Endothelial cell of umbilical vein (primary cell): ENCODE results near the gene WDR36. TPM values are rescaled to one million over a fixed set of nuclear protein-coding genes. Genes with fewer than 3 reads are reported as not detected.

Experiments used
- BruUV-seq: library from RNA; stranded (reverse); fragments of 400-500 nt; replicated peaks from 2 replicates; lab custom pipeline; 2021; lab: Mats Ljungman, UMichigan
- CTCF ChIA-PET: fragments of 300-600, 350-600 bp; sonication (Branson Sonifier 250); formaldehyde crosslinking; loops from one replicate; lab custom pipeline; 2021; ENCODE audit warnings: antibody characterized with exemption, inconsistent platforms; lab: Charles Lee
- POLR2A ChIA-PET: fragments of 300-600, 350-600 bp; sonication (Branson Sonifier 250); formaldehyde crosslinking; loops from one replicate; lab custom pipeline; 2021; ENCODE audit warnings: antibody characterized with exemption, inconsistent platforms; lab: Charles Lee
- DNase-seq: peaks from one replicate; pipeline ENCODE4 v3.0.0-alpha.2; 2011; ENCODE audit warnings: low read depth, low spot score
- FAIRE-seq: peaks from 2 replicates; lab custom pipeline; 2011; peaks lifted over from hg19 to GRCh38; lab: Jason Lieb, UNC
- H2AFZ ChIP-seq: 2 replicates; pipeline ENCODE4 v1.6.0; 2012; ENCODE audit warnings: low read depth, low read length, control low read depth, inconsistent platforms
- H3K27ac ChIP-seq: 2 replicates; pipeline ENCODE4 v1.5.1; 2011; ENCODE audit warnings: low read depth, mild to moderate bottlenecking, control low read depth, low read length, moderate library complexity; ENCODE audit not compliant: insufficient read depth
- H3K27me3 ChIP-seq, 2 experiments: 2 replicates each; pipeline versions ENCODE4 v1.6.0 to v1.6.1; 2011; ENCODE audit warnings: low read length in 2 of 2, mixed read lengths in 1 of 2; ENCODE audit not compliant: control insufficient read depth in 2 of 2, insufficient read depth in 2 of 2
- H3K36me3 ChIP-seq, 2 experiments: 2 replicates in 1 of 2; 3 replicates in 1 of 2; pipeline ENCODE4 v1.5.1; 2011; ENCODE audit warnings: low read length in 2 of 2, mild to moderate bottlenecking in 1 of 2, moderate library complexity in 1 of 2; ENCODE audit not compliant: control insufficient read depth in 2 of 2, insufficient read depth in 2 of 2; ENCODE audit errors: extremely low read depth in 1 of 2
- H3K4me1 ChIP-seq: 3 replicates; pipeline ENCODE4 v1.5.1; 2011; ENCODE audit warnings: mild to moderate bottlenecking, low read length; ENCODE audit not compliant: control insufficient read depth, insufficient read depth; ENCODE audit errors: extremely low read depth
- H3K4me2 ChIP-seq: 2 replicates; pipeline ENCODE4 v1.6.1; 2011; ENCODE audit warnings: low read length, control low read depth, mixed read lengths; ENCODE audit not compliant: insufficient read depth
- H3K4me3 ChIP-seq, 3 experiments: fragments of 200-600 bp in 1 of 3; sonication (generic), shearing (Covaris generic) in 1 of 3; replicated peaks in 1 of 3; 2 replicates each; pipeline ENCODE4 v1.5.1; 2011 to 2016; ENCODE audit warnings: control low read depth in 3 of 3, low read length in 3 of 3, mild to moderate bottlenecking in 2 of 3, inconsistent platforms in 1 of 3, low read depth in 1 of 3, moderate library complexity in 1 of 3; ENCODE audit not compliant: insufficient read depth in 1 of 3
- H3K79me2 ChIP-seq: 2 replicates; pipeline ENCODE4 v1.6.0; 2012; ENCODE audit warnings: low read length, inconsistent platforms; ENCODE audit not compliant: control insufficient read depth, insufficient read depth
- H3K9ac ChIP-seq: replicated peaks from 2 replicates; pipeline ENCODE3; 2011; ENCODE audit warnings: low read length, control low read depth; ENCODE audit not compliant: insufficient read depth; ENCODE audit errors: extremely low read depth
- H3K9me1 ChIP-seq: replicated peaks from 3 replicates; pipeline ENCODE4 v1.6.0; 2011; ENCODE audit warnings: mild to moderate bottlenecking, low read length; ENCODE audit not compliant: control insufficient read depth, insufficient read depth; ENCODE audit errors: extremely low read depth
- H3K9me3 ChIP-seq: replicated peaks from 2 replicates; pipeline ENCODE4 v1.5.1; 2012; ENCODE audit warnings: low read length, inconsistent platforms; ENCODE audit not compliant: control insufficient read depth, insufficient read depth
- H4K20me1 ChIP-seq: replicated peaks from 2 replicates; pipeline ENCODE3; 2011; ENCODE audit warnings: mild to moderate bottlenecking, low read length; ENCODE audit not compliant: control insufficient read depth, insufficient read depth; ENCODE audit errors: extremely low read depth
- EZH2 ChIP-seq: IDR thresholded peaks from 2 replicates; pipeline ENCODE4 v1.6.1; 2012; ENCODE audit warnings: borderline replicate concordance, low read depth, mild to moderate bottlenecking, moderate library complexity, low read length, inconsistent platforms; ENCODE audit not compliant: severe bottlenecking
- FOS ChIP-seq: IDR thresholded peaks from 2 replicates; pipeline ENCODE4 v1.6.1; 2011; ENCODE audit warnings: mild to moderate bottlenecking, low read length, moderate library complexity, borderline replicate concordance; ENCODE audit not compliant: insufficient read depth
- GATA2 ChIP-seq: IDR thresholded peaks from 2 replicates; pipeline ENCODE4 v1.7.0; 2011; ENCODE audit warnings: low read depth, mild to moderate bottlenecking, moderate library complexity, mixed read lengths, low read length; ENCODE audit not compliant: insufficient read length, insufficient read depth
- JUN ChIP-seq: IDR thresholded peaks from 2 replicates; pipeline ENCODE4 v1.6.1; 2011; ENCODE audit warnings: borderline replicate concordance, low read depth; ENCODE audit not compliant: insufficient read length, insufficient read depth
- MYC ChIP-seq: IDR thresholded peaks from one replicate; pipeline ENCODE4 v1.6.1; 2011; ENCODE audit warnings: mild to moderate bottlenecking, low read depth, low read length
- POLR2A ChIP-seq: IDR thresholded peaks from 2 replicates; pipeline ENCODE4 v1.6.1; 2012; ENCODE audit warnings: low read depth, mild to moderate bottlenecking, control low read depth, low read length
- POLR2AphosphoS5 ChIP-seq: IDR thresholded peaks from 2 replicates; pipeline ENCODE4 v1.6.1; 2012; ENCODE audit warnings: low read depth, mild to moderate bottlenecking, control low read depth, low read length, moderate library complexity; ENCODE audit not compliant: insufficient read depth
- dilution Hi-C: fragments of 300-500 bp; cut with MboI; formaldehyde crosslinking; loops from one replicate; pipeline ENCODE4 v1.15.0; 2019; ENCODE audit warnings: low sequenced_read_pairs; ENCODE audit not compliant: extremely low pct_ligation_motif_present
- intact Hi-C: fragments of 100-400 bp; cut with micrococcal nuclease; formaldehyde crosslinking; loops from one replicate; pipeline ENCODE4 v1.10.0; 2022
- polyA plus RNA-seq, 4 experiments: library from polyadenylated mRNA; depleted of rRNA in 3 of 4; stranded (reverse) in 3 of 4; unstranded in 1 of 4; fragments of >200 nt; gene quantifications; 2 replicates each; pipeline versions ENCODE4 v1.2.1 to v1.2.3, GENCODE V29; 2011 to 2012; ENCODE audit warnings: missing spikeins in 1 of 4
- total RNA-seq: library from RNA; stranded (reverse); gene quantifications from 2 replicates; pipeline ENCODE4 v1.2.3, GENCODE V29; 2021
- TF ChIP-seq, protein P1 (sequence below), 2 donors: IDR thresholded peaks; 1 replicate in 1 of 2; 2 replicates in 1 of 2; pipeline ENCODE4 v1.5.1; 2011; ENCODE audit warnings: low read length in 2 of 2, mild to moderate bottlenecking in 2 of 2, moderate library complexity in 2 of 2, control low read depth in 1 of 2, inconsistent platforms in 1 of 2, low read depth in 1 of 2; ENCODE audit not compliant: insufficient read depth in 1 of 2; ENCODE audit errors: extremely low read depth in 1 of 2
- TF ChIP-seq, protein P2 (sequence below): IDR thresholded peaks from 2 replicates; pipeline ENCODE4 v1.6.1; 2011; ENCODE audit not compliant: insufficient read depth, insufficient read length

Gene WDR36
- total and polyA plus RNA-seq, 2 donors (not counting 3 experiments of a cell fraction or from before 2014, with no cell fraction given): 10.6 to 30.2 TPM

DNA sequence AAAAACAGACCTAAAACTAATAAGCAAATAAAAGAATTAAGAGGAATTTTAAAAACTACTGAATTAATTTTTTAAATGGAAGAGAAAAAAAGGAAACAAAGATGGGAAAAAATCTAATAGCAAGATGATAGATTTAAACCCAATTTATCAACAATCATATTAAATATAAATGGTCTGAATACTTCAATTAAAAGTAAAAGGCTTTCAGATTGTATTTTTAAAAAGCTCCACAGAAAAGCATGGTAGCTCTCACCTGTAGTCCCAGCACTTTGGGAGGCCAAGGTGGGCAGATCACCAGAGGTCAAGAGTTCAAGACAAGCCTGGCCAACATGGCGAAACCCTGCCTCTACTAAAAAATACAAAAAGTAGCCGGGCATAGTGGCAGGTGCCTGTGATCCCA, 32.0 kb upstream of the WDR36 start:
- Histone ChIP-seq H3K36me3 (no peaks in the 10 kb centered on the region), H3K4me2 (no peak overlapping the region), H3K9ac (no peak overlapping the region), H3K27me3 (no peaks in the 10 kb centered on the region), H2AFZ (no peak overlapping the region), H3K4me1 (no peaks in the 10 kb centered on the region), H4K20me1 (no peaks in the 10 kb centered on the region), H3K27ac (no peak overlapping the region), H3K4me3 (no peak overlapping the region), H3K79me2 (no peaks in the 10 kb centered on the region), H3K9me1 (no peaks in the 10 kb centered on the region), H3K9me3 (no peaks in the 10 kb centered on the region)
- FAIRE-seq (no peak), DNase-seq (no peak)
- no peak for TF ChIP-seq MYC
- no peak for TF ChIP-seq JUN
- no peak for TF ChIP-seq POLR2A
- no peak for TF ChIP-seq FOS
- TF ChIP-seq POLR2AphosphoS5: no peak
- no peak for TF ChIP-seq EZH2
- TF ChIP-seq, protein P1, sequence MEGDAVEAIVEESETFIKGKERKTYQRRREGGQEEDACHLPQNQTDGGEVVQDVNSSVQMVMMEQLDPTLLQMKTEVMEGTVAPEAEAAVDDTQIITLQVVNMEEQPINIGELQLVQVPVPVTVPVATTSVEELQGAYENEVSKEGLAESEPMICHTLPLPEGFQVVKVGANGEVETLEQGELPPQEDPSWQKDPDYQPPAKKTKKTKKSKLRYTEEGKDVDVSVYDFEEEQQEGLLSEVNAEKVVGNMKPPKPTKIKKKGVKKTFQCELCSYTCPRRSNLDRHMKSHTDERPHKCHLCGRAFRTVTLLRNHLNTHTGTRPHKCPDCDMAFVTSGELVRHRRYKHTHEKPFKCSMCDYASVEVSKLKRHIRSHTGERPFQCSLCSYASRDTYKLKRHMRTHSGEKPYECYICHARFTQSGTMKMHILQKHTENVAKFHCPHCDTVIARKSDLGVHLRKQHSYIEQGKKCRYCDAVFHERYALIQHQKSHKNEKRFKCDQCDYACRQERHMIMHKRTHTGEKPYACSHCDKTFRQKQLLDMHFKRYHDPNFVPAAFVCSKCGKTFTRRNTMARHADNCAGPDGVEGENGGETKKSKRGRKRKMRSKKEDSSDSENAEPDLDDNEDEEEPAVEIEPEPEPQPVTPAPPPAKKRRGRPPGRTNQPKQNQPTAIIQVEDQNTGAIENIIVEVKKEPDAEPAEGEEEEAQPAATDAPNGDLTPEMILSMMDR (IDR thresholded peaks at IDR 0.05; ENCODE audit: extremely low read depth in 1 of 2, insufficient read depth in 1 of 2, low read depth in 1 of 2, low read length in 2 of 2): no peak
- no peak for TF ChIP-seq GATA2
- TF ChIP-seq, protein P2, sequence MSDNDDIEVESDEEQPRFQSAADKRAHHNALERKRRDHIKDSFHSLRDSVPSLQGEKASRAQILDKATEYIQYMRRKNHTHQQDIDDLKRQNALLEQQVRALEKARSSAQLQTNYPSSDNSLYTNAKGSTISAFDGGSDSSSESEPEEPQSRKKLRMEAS: no peak
- ChIA-PET POLR2A (no interaction called here), CTCF (no interaction called here)
- no TSS peak for BruUV-seq
- intact Hi-C loops (no loop called here), dilution Hi-C loops (no loop called here)
